Spleen (tissue), 13 donors: ENCODE data around the gene SKA3. TPM values are rescaled to one million over a fixed set of nuclear protein-coding genes. Genes with fewer than 3 reads are reported as not detected.
"Not testable (repeated sequence)": the region's sequence is repeated elsewhere in the genome, so short reads cannot be mapped to it uniquely, and the experiment has no call there.

ENCODE experiments used
- DNase-seq: peaks from one replicate; pipeline ENCODE4 v3.0.0-alpha.2; 2020
- H3K27ac ChIP-seq, 8 donors: fragments of 200-600 bp; sonication (generic) in 7 of 8; 1 replicate in 4 of 8; 2 replicates in 4 of 8; pipeline versions ENCODE4 v1.5.0 to v1.8.0; 2016 to 2021; ENCODE audit warnings: inconsistent platforms in 4 of 8, mild to moderate bottlenecking in 4 of 8, moderate library complexity in 1 of 8
- H3K27me3 ChIP-seq, 7 donors: fragments of 200-600 bp; sonication (generic) in 6 of 7; replicated peaks in 1 of 7; 1 replicate in 4 of 7; 2 replicates in 3 of 7; pipeline versions ENCODE4 v1.5.0 to v1.8.0; 2016 to 2021; ENCODE audit warnings: inconsistent platforms in 3 of 7, mild to moderate bottlenecking in 1 of 7
- H3K36me3 ChIP-seq, 6 donors: fragments of 200-600 bp; sonication (generic) in 5 of 6; 1 replicate in 4 of 6; 2 replicates in 2 of 6; pipeline versions ENCODE4 v1.5.0 to v1.8.0; 2016 to 2021; ENCODE audit warnings: inconsistent platforms in 2 of 6
- H3K4me1 ChIP-seq, 6 donors: fragments of 200-600 bp; sonication (generic) in 5 of 6; 1 replicate in 3 of 6; 2 replicates in 3 of 6; pipeline versions ENCODE4 v1.5.0 to v1.8.0; 2016 to 2021; ENCODE audit warnings: inconsistent platforms in 3 of 6
- H3K4me3 ChIP-seq, 8 donors: fragments of 200-600 bp; sonication (generic) in 7 of 8; 1 replicate in 4 of 8; 2 replicates in 4 of 8; pipeline versions ENCODE4 v1.5.0 to v1.8.0; 2016 to 2021; ENCODE audit warnings: inconsistent platforms in 4 of 8, mild to moderate bottlenecking in 4 of 8, moderate library complexity in 2 of 8
- H3K9me3 ChIP-seq, 8 donors: fragments of 200-600 bp; sonication (generic) in 7 of 8; 1 replicate in 4 of 8; 2 replicates in 4 of 8; pipeline versions ENCODE4 v1.5.0 to v1.8.0; 2016 to 2021; ENCODE audit warnings: inconsistent platforms in 4 of 8
- POLR2A ChIP-seq, 3 donors: fragments of 450-650 bp; IDR thresholded peaks; one replicate each; pipeline ENCODE4 v1.5.1; 2017; ENCODE audit warnings: antibody characterized with exemption in 3 of 3, mild to moderate bottlenecking in 1 of 3
- POLR2AphosphoS5 ChIP-seq, 3 donors: sonication (generic); formaldehyde crosslinking; IDR thresholded peaks; one replicate each; pipeline ENCODE4 v1.5.1; 2017; ENCODE audit warnings: antibody characterized with exemption in 3 of 3
- WGBS, 5 donors: extraction: QIAGEN DNeasy Blood & Tissue Kit in 3 of 5; methylation state at CpG; one replicate each; pipeline versions ENCODE4 v1.1.5 to v1.1.7; 2013 to 2018; 5-methylcytosine and 5-hydroxymethylcytosine counted together
- intact Hi-C: fragments of 100-400 bp; cut with DNase I; formaldehyde crosslinking; loops from one replicate; pipeline ENCODE4 v1.15.0; 2023; ENCODE audit warnings: low total_unique reads
- long read RNA-seq, 2 donors: transcript quantifications; one replicate each; lab custom pipeline, GENCODE V29; 2026
- polyA plus RNA-seq, 3 donors: library from polyadenylated mRNA; stranded (reverse); fragments of 200-250 nt; gene quantifications; one replicate each; pipeline ENCODE4 v1.2.1, GENCODE V29; 2013
- total RNA-seq, 7 donors: library from RNA; depleted of rRNA in 3 of 7; stranded (reverse); fragments of >200 nt in 3 of 7; fragmentation: NEBNext Ultra II Directional in 4 of 7; extraction: Animal tissue kit (Norgen Biotek cat#: 25700) in 4 of 7; gene quantifications; one replicate each; pipeline versions ENCODE4 v1.1.0 to v1.2.1, GENCODE V29; 2016 to 2021
- TF ChIP-seq, protein P1 (sequence below), 11 experiments: fragments of 200-600 bp in 7 of 11; fragments of 450-650 bp in 4 of 11; sonication (generic) in 4 of 11; IDR thresholded peaks in 8 of 11; conservative IDR thresholded peaks in 3 of 11; 1 replicate in 7 of 11; 2 replicates in 4 of 11; pipeline versions ENCODE4 v1.4.0 to v1.8.0; 2016 to 2021; ENCODE audit warnings: antibody characterized with exemption in 11 of 11, inconsistent platforms in 4 of 11, mild to moderate bottlenecking in 1 of 11
- donor health status: healthy with polysubstance abuse.
- donor health status: DM: no; HTN: no; CAD: no; lungs with moderate emphysema.
- donor health status: DM: no; HTN: no; CAD: no.
- donor health status: Bipolar disorder and iron deficiency.
- donor health status: healthy.
- donor health status: DM: no; HTN: no; CAD: no.
- donor health status: DM: yes; HTN: yes; CAD: no.

The SKA3 gene
- total RNA-seq (1 to 10 TPM; 1.4 to 5.0 (median 3.7) TPM), polyA plus RNA-seq (1 to 10 TPM in 2 of 3 donors, under 1 TPM in 1; 0.65 to 2.6 (median 1.8) TPM)
- long read RNA-seq, donor 1, partial matches to known transcripts: 0 of 3 reads
- long read RNA-seq, donor 1, other reads (novel, unspliced or antisense): 0 of 3 reads
- long read RNA-seq, donor 2, partial matches to known transcripts: 0 of 2 reads
- long read RNA-seq, donor 2, other reads (novel, unspliced or antisense): 0 of 2 reads

DNA sequence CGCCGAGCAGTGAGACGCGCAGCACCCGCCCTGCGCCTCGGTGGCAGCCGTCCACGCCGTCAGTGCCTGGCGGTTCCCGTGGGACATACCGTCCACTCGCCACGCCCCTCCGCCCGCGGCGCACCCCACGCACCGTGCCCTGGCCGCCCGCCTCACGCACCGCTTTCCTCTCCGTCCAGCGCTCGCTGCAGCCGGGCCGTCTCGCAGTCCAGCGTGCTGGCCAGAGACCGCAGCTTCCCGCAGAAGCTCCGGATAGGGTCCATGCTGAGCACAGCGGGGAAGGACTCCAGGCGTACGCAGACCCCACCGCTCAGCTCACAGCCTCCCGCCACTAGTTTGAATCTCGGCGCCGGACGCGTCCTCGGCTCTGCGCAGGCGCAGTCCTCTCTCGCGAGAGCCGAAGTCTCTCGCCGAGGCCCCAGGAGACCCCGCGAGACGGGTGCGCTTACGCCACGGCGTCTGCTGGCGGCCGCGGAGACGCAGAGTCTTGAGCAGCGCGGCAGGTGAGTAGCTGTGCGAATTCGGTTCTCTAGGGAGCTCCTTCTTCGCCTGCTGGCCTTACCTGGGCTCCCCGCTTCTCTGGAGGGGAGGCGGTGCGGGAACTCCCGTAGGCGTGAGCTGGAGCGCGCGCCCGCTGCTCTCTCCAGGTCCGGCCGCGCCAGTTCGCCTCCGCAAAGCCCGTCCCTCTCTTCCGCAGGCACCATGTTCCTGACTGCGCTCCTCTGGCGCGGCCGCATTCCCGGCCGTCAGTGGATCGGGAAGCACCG is at the start of gene SKA3, which contains the start of gene MRPL57:
Gene SKA3, minus strand, starts transcription at position 338 of the 767 bp plus-strand sequence. Its CDS starts 75 bp downstream, at position 263.
Gene MRPL57, plus strand, starts transcription at position 444 of the 767 bp plus-strand sequence. Its CDS starts 259 bp downstream, at position 703.
- WGBS, 5 donors: 0 to 1% (median 0%) methylated on average over 76 to 93 of the region's 93 CpGs
- intact Hi-C loops: no loop called here
- Histone ChIP-seq H3K36me3 (peaks cover 0 to under 1% (median 0%) of the 10 kb centered on the region in 6 donors), H3K4me3 (peak within 1 kb of the TSS; percentile 62 to 96 (median 90)), H3K27me3 (no peaks in the 10 kb centered on the region), H3K27ac (peak within 1 kb of the TSS; percentile 85 to 98 (median 95)), H3K4me1 (peaks cover 9 to 37% (median 24%) of the 10 kb centered on the region in 6 donors), H3K9me3 (no peaks in the 10 kb centered on the region)
- TF ChIP-seq, protein P1, sequence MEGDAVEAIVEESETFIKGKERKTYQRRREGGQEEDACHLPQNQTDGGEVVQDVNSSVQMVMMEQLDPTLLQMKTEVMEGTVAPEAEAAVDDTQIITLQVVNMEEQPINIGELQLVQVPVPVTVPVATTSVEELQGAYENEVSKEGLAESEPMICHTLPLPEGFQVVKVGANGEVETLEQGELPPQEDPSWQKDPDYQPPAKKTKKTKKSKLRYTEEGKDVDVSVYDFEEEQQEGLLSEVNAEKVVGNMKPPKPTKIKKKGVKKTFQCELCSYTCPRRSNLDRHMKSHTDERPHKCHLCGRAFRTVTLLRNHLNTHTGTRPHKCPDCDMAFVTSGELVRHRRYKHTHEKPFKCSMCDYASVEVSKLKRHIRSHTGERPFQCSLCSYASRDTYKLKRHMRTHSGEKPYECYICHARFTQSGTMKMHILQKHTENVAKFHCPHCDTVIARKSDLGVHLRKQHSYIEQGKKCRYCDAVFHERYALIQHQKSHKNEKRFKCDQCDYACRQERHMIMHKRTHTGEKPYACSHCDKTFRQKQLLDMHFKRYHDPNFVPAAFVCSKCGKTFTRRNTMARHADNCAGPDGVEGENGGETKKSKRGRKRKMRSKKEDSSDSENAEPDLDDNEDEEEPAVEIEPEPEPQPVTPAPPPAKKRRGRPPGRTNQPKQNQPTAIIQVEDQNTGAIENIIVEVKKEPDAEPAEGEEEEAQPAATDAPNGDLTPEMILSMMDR (IDR thresholded peaks at IDR 0.05 in 8 of 11, conservative IDR thresholded peaks at IDR 0.05 in 3 of 11): peak in 9 of 11 experiments; percentile 26 to 78 (median 59)
- TF ChIP-seq POLR2AphosphoS5 (IDR thresholded peaks at IDR 0.05): peak; percentile 97 to 99 (median 99)
- TF ChIP-seq POLR2A (IDR thresholded peaks at IDR 0.05): peak; percentile 57 to 91 (median 65)
- DNase-seq: peak; percentile 97

DNA sequence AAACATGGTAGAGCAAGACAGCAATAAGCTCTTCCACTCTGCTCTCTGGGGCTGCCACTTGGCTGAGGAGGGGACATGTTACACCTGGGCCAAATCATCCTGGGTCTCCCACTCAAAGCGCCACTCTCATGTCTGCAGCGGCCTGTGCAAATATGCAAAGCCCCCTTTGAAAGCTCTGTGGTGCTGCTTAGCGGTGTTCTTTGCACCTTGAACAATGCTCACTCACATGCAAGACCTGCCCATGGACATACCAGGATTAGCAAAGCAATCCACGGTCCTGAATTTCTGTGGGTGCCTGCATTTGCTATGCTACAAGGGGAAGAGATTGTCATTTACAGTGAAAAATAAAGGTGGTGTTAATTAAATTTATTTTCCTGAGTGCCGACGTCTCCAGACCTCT is 48.7 kb upstream of the SKA3 start:
- no peak for DNase-seq
- 85 to 92% (median 91%) methylated on average over 6 of the region's 6 CpGs for WGBS, 5 donors
- Histone ChIP-seq H3K4me3 (no peak overlapping the region), H3K4me1 (no peaks in the 10 kb centered on the region), H3K36me3 (no peaks in the 10 kb centered on the region), H3K27me3 (no peaks in the 10 kb centered on the region), H3K27ac (no peak overlapping the region), H3K9me3 (peaks cover 0 to 21% (median 14%) of the 10 kb centered on the region in 8 donors)
- intact Hi-C loops: no loop called here
- TF ChIP-seq POLR2A (IDR thresholded peaks at IDR 0.05) (no peak), POLR2AphosphoS5 (IDR thresholded peaks at IDR 0.05) (no peak)
- TF ChIP-seq, protein P1 (IDR thresholded peaks at IDR 0.05 in 8 of 11, conservative IDR thresholded peaks at IDR 0.05 in 3 of 11): no peak

DNA sequence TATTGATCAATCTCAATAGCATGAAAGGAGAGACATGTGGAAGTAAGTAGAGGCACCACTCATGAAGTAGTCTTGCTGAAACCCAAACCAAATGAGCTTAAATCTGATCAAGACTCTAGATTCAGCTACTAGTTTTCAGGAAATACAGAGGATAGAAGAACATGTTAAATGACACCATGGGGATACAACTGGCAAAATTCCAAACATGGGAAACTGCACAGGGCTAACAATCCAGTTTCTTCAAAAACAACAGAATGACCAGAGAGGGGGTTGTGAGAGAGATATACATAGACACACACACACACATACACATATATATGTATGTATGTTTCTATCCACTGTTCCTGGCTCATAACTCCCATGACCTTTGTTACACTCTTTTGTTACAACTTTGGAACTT is 44.9 kb upstream of the SKA3 start:
- DNase-seq: no peak
- H3K4me3 ChIP-seq: no peak overlapping the region
- peaks cover 0 to 21% (median 14%) of the 10 kb centered on the region in 8 donors for H3K9me3 ChIP-seq
- intact Hi-C loops: no loop called here
- no peaks in the 10 kb centered on the region for H3K36me3 ChIP-seq
- no peaks in the 10 kb centered on the region for H3K27me3 ChIP-seq
- TF ChIP-seq, protein P1 (IDR thresholded peaks at IDR 0.05 in 8 of 11, conservative IDR thresholded peaks at IDR 0.05 in 3 of 11): no peak
- no peak for TF ChIP-seq POLR2A (IDR thresholded peaks at IDR 0.05)
- no peak for TF ChIP-seq POLR2AphosphoS5 (IDR thresholded peaks at IDR 0.05)
- H3K4me1 ChIP-seq: peaks cover 0 to 10% (median 3%) of the 10 kb centered on the region in 6 donors
- no peak overlapping the region for H3K27ac ChIP-seq

DNA sequence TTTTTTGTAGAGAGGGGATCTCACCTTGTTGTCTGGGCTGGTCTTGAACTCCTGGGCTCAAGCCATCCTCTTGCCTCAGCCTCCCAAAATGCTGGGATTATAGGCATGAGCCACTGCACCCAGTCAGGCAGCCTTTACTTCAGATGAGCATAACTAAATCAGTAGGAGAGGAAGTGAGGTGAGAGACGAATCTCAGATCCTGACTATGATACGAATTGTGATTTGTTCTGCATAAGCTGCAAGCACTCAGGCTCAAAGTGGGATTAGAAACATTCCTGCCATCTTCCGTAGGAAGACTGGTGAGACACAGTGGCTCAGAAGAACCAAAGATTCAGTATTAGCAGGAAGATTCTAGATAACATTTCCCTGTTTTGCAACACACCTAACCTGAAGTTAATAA is 43.4 kb upstream of the SKA3 start:
- H3K4me3 ChIP-seq, DNase-seq, H3K4me1 ChIP-seq, intact Hi-C loops, H3K27me3 ChIP-seq, H3K27ac ChIP-seq, H3K36me3 ChIP-seq: not testable (repeated sequence)
- WGBS, 5 donors: 47 to 60% (median 56%) methylated on average over 3 of the region's 3 CpGs
- H3K9me3 ChIP-seq: peaks cover 0 to 21% (median 14%) of the 10 kb centered on the region in 8 donors
